GM18907 (cell line): ENCODE measurements around the gene LYAR.
A peak's percentile ranks its signal among the peaks of the same experiment; 100 is the strongest.

Experiments
- ATAC-seq: cut with Tn5 transposase; IDR thresholded peaks from one replicate; pipeline ENCODE4 v1.9.1; 2021; ENCODE audit warnings: mild to moderate bottlenecking, moderate library complexity; ENCODE audit not compliant: unreplicated experiment

LYAR gene

DNA sequence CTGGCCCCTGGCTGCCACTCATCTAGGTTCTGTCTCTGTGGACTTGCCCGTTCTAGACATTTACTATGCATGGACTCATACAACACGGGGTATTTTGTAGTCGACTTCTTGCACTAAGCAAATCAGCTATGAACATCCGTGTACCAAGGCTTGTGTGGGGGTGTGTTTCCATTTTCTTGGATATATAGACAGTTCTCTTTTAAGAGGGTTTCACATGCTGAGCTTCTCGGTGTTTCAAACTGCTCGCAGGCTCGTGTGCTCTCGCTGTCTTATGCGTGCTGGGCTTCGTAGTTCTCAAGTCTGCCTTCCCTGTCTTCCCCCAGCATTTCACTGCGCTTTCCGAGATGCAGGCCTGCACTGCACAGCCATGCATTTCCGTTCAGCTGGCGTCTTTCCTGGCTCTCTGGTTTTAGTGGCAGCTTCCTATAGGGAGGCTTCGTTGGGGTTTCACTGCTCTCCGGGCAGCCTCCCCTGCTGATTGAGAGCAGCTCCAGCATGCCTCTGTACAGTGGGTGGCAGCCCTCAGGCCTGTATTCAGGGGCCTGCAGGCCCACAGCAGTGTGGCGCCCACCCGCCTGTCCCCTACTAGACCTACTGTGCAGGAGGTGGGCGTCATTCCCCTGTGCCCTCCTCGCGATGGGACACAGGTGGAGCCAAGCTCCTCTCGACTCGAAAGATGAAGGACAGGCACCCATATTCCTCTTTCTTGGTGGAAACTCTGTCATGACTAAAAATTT lies 27.7 kb upstream of the LYAR start:
- ATAC-seq: no peak

DNA sequence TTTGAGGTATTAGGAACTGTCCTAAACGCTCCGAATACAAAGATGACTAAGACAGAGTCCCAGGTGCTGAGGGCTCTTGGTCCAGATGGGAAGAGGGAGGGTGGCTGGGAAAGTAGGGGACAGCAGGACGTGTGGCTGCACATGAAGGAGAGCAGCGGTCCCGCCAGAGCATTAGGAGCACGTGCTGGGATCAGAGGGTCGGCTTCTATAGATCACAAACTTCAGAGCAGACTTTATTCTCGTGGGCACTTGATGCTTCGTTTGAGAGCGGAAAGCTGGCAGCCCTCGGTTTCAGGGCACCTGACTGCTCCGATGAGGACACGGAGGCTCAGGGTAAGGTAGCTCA lies 26.2 kb upstream of the LYAR start:
- no peak for ATAC-seq

DNA sequence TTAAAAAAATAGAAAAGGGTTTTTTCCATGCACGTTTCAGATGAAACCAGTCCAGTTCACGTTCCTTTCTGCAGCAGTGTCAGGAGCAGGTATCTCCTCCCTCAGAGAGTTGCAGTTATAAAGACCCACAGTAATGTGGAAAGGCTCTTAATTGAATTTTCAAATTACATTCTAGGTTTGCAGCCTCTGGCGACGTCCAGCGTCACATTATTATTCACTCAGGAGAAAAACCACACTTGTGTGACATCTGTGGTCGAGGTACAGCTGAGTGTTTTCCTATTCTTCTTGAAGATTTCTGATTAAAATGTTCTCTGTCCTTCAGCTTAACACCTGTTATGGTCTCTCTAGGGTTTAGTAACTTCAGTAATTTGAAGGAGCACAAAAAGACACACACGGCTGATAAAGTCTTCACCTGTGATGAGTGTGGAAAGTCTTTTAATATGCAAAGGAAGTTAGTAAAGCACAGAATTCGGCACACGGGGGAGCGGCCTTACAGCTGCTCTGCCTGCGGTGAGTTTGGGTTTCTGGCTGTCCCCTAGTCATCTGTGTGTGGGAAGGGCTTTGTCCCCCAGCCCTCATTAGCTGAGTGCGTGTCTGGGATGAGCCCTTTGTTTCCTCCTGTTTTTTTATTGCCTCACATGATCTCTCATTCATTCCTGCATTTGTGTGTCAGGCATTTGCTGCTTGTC lies 25.7 kb upstream of the LYAR start:
- ATAC-seq: no peak

DNA sequence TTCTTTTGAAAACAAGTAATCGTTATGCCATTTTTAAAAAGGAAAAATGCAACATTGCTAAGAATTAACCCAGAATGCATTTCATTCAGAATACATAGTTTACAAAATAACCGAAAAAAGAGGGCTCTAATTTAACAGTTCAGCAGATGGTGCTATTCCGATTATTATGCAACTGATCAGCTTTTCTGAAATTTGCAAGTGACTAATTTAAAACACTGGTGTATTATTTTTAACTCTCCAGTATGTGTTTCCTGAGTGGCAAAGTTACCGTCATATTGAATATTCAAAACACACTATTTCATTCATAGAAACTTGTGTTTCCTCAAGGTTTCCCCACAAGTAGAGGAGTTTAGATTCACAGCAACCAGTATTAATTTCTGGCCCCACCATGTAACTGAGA lies 21.2 kb upstream of the LYAR start:
- ATAC-seq: no peak

DNA sequence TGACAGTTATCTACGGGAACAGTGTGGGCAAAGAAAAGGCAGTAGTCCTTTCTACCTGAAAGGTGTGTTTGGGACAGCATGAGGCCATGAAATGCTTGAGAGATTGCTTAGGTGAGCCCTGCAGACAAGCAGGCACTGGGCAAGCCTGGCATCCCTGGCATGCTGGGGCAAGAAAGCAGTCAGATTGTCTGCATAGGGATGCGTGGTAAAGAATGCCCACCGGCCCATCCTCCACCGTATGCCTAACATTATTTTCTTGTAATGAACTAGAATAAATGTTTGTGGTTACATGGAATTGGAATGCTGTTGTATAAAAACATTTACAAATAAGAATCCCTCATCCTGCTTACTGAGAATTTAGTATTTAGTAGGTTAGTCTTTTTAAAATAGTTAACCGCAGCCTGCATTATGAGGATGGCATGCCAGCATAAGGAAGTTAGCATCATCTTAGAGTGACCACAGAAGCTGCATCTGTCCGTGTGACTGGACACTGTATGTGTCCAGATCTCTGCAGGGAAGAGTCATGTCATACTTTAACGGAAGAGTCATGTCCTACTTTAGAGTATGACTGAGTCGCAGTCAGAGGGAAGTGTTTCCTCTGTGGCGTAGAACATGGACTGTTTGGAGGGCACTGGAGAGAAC lies 19.0 kb upstream of the LYAR start:
- no peak for ATAC-seq

DNA sequence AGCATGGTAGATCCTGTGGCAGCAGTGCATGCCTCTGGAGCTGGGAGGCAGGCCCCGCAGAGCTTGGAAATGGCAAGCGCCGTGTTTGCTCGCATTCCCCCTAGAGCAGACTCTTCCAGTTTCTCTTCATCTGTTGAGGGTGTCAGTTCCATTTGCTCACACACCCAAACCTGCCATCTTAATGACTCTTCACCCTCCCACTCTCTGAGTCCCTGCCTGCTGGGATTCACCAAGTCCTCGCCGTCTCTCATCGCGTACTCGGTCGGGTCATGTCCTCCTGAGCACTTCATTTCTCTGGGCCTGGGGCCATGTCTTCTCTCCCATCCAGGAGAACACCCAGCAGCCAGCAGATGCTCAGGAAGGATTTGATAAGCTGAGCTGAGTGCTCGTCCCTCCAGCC lies 17.0 kb upstream of the LYAR start:
- ATAC-seq: no peak

DNA sequence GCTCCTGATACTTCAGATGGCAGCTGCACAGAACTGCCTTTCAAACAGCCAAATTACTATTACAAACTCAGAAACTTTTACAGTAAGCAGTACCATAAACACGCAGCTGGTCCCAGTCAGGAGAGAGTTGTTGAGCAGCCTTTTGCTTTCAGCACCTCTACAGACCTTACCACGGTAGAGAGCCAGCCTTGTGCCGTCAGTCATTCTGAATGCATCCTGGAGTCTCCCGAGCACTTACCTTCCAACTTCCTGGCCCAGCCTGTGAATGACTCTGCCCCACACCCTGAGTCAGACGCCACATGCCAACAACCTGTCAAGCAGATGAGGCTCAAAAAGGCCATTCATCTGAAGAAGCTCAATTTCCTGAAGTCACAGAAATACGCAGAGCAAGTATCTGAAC lies 12.5 kb upstream of the LYAR start:
- no peak for ATAC-seq

DNA sequence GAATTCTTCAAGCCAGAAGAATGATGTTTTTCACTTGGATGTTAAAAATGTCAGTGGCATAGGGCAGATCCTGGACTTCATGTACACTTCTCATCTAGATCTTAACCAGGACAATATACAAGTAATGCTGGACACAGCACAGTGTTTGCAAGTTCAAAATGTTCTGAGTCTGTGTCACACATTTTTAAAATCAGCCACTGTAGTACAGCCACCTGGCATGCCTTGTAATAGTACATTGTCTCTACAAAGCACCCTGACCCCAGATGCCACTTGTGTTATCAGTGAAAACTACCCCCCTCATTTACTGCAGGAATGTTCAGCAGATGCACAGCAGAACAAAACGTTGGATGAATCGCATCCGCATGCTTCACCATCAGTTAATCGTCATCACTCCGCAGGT lies 12.0 kb upstream of the LYAR start:
- no peak for ATAC-seq

DNA sequence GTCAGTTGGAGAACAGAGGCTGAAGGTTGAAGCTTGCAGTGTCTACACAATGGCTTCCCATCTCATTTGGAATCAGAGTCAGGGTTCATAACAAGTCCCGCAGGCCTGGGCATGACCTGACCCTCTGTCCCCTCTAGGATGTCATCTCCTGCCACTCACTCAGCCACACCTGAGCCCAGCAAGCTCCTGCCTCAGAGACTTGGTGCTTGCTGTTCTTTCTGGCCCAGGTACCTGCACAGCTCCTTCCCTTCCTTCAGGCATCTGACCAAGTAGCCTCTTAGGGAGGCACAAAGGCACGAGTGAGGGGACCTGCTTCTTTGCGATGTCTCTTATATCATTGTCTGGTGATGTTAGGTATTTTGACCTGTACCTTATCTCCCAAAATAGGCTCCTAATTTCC lies 9.1 kb upstream of the LYAR start:
- ATAC-seq: no peak

DNA sequence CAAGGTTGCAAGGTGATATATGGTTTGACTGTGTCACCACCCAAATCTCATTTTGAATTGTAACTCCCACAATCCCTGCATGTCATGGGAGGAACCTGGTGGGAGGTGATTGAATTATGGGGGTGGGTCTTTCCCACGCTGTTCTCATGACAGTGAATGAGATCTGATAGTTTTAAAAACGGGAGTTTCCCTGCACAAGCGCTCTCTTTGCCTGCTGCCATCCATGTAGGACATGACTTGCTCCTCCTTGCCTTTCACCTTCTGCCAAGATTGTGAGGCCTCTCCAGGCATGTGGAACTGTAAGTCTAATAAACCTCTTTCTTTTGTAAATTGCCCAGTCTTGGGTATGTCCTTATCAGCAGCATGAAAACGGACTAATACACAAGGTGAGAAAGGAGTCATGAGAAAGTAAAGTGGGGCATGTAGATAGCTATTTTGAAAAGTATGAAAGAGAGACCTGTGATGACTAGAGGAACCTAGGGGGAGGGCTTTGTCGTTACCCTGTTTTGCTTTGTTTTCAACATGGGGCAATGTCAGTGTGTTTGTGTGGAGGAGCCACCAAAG lies 6.4 kb upstream of the LYAR start:
- no peak for ATAC-seq

DNA sequence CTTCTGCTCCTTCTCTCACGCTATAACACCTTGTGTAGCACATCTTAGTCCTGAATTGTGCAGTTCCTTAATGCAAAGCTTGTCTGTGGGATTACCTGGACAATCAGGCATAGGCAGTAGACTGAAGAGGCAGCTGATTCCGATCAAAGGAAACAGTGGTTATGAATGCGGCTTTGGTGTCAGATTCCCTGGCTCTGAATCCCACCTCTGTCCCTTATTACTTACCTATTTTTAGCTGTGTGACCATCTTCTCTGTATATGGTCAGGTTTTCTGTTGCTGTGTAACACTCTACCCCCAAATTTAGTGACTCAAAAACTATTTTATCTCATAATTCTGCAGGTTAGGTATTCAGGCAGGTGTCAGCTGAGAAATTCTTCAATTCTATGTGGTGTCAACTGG lies 3.3 kb upstream of the LYAR start:
- no peak for ATAC-seq

DNA sequence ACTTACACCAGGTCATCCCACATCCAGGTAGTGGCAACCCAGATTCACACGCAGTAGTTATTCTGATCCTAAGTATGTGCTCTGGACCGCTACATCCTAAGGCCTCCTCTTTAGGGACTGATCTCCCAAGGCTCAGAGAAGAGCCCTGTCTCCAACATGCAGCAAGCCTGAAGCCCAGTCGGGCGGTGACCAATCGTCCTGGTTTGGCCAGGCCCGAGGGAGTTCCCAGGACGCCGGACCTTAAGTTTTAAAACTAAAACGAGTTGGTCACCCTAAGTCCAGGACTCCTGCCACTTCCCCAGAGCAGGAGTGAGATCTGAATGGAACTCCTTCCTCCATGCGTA lies 385 bp downstream of the LYAR start:
- peak; percentile 23 for ATAC-seq

DNA sequence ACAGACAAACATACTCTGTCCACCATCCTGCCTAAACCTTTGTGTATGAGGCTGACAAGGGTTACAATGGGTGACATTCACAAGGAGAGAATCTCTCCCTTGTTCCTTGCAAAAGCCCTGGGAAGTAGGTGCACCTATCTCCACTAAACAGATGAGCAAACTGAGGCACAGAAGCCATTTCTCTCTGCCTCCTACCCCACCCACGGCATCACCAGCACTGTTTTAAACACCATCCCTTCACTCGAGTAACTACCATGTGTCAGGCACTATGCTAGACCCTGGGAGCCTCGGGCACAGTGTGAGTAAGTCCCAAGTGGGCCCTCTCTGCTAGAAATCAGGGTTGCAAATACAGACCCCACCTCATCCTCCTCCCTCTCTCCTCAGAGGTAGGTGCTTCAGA lies 899 bp downstream of the LYAR start:
- no peak for ATAC-seq

DNA sequence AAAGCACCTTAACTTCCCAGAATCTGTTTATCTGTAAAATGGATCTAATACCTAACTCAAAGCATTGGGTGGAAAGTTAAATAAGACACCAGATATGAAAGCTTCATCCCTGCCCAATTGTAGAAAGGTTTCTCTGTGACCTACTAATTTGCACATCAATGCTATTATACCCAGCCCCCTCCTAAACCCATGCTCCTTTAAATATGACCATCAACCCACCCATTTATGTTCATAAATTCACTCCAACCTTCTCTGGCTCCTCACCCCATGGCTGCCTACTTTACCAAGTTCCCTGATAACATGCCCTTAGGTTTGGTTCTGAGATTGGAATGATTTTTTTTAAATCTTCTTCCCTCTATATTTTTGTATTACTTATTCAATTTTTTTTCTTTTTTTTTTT lies 1.9 kb downstream of the LYAR start:
- ATAC-seq: no peak

DNA sequence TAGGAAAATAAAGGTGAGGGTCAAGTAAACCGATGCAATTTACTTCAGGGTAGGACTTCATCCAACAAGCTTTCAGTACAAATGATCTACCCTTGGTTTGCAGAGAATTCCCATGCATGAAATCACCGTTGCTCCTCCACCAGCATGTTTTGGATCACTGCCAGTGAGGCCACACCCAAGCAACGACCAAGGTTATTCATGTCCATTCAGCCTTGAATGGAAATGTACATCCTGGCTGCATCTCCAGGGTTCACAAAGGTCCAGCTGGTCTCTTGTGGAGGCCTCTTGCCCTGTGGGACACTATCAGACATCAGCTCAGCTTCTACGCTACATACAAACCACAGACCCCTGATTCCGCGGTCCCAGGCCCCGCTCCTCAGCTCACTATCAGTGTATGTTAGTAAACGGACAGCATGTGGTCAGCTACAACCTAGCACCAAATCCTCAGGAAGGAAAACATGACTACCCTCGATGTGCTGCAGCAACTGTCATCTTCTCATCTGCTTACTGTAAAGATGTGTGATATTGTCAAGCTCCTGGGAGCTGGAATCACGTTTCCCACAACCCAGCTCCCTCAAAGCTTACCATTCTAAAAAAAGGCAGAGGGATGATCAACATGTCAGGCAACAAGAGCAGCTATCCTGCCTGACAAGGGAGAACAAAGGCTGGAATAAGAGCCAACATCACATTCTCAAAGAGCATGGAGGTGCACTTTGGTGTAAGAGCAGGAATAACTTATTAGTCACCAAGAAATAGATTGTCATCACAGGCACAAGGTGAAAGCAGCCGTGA lies 4.9 kb downstream of the LYAR start:
- no peak for ATAC-seq

DNA sequence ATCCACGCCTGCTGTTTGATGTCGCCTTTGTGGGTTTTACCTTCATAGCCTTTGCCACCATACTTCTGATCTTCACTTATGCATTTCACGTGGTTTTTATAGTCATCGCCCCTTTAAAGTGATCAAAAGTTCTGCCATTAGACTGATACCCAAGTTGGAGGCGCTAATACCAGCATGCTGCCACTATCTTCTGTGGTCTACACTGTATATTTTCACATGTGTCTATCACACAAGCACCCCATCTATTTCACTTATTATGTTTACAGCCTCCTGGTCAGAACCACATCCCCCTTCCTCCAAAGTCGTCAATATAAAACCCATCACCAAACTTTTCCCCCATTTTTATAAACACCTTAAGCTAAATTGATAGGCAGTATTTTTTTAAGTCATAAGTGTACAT lies 8.2 kb downstream of the LYAR start:
- no peak for ATAC-seq

DNA sequence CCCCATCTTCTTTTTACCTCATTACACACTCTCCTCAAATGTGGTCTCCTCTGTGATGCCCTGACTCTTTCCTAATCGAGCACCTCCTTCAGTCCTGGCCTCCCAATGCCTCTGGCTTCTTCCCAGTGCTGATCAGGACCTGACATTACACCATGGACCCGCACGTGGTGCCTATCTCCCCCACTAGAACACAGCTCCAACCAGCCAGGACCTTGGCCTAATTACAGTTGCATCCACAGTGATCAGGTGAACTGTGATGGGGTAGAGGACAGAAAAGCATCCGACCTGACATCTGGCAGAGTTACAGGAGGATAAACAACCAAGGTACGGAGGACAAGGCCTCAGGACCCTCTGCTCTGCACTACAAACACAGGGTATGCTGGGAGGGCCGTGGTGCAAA lies 12.4 kb downstream of the LYAR start:
- no peak for ATAC-seq

DNA sequence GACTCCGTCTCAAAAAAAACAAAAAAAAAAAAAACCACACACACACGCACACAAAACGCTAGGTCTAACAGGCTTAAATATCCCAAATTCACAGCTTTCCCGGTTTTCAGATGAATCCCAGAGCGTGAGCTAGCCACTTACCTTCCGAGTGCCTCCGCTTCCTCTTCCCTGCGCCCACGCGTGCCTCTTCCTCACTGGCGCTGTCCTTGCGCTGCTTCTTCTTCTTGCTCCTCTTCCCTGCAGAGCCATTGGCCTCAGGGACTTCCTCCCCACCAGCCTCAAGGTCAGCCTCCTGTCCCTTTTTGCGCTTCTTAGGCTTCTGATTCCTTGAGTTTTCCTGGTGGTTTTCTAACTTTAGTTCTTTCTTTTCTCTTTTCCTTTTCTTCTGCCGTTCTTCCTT lies 15.7 kb downstream of the LYAR start:
- no peak for ATAC-seq

DNA sequence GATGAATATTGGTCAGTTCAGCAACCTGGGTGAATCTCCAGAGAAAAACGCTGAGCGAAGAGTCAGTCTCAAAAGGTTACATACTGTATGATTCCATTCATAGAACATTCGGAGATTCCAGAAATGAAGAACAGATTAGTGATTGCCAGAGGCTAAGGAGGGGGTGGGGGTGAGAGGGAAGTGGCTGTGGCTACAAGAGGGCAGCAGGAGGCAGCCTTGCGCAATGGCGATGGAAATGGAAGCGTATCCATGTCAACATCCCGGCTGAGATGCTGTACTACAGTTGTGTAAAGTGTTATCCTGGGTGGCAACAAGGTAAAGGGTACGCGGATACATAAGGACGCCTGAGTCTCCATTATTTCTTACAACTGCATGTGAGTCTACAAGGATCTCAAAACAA lies 18.0 kb downstream of the LYAR start:
- no peak for ATAC-seq

DNA sequence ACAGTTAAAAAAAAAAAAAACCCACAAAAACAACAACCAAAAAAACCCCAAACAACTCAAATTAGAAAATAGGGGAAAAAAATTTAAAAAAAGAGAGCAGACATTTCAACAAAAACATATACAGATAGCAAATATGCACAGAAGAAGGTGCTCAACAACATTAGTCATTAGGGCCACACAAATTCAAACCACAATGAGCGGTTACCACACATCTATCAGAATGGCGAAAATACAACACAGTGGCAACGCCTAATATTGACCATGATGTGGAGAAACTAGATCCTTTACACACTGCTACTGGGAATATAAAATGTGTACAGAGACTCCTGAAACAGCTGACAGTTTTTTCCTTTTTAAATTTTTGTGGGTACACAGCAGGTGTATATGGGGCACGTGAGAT lies 19.4 kb downstream of the LYAR start:
- ATAC-seq: no peak

DNA sequence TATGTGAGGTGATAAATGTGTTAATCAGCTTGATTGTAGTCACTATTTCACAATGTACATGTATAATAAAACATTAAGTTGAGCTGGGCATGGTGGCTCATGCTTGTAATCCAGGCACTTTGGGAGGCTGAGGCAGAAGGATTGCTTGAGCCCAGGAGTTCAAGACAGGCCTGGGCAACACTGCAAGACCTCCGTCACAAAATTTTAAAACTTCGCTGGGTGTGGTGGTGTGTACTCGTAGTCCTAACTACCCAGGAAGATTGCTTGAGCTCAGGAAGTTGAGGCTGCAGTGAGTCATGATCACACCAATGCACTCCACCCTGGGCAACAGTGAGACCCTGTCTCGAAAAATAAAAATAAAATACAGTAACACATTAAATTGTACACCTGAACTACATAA lies 20.1 kb downstream of the LYAR start:
- no peak for ATAC-seq

DNA sequence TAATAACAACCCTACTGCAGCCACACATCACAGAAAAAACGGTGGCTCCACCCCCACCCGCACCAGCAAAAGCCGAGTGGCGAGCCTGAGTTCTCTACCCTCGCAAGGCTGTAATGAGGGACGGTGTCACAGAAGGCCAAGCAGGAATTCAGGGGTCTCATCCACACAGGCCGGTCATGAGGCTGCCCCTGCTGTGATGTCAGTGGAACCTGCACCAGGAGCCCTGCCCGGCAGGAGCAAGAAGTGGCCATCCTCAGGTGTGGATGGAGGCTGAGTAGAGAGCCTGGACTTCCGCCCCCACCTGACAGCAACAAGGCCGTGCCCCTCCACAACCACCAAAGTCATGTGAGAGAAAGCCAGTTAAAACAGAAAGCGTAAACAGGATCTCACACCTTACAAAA lies 20.6 kb downstream of the LYAR start:
- ATAC-seq: no peak
